NCI-H82 treated with DMSO at 0.1 percent for 48 hours (cell line): ENCODE measurements around the gene CDK6.

Source experiments
- DNase-seq: peaks from one replicate; lab custom pipeline; 2025; ENCODE audit not compliant: unreplicated experiment; lab: John Stamatoyannopoulos, UW

CDK6 gene

GRCh38 chr7:92794831-92795230 lies 41.5 kb downstream of the CDK6 start:
- no peak for DNase-seq

GRCh38 chr7:92794391-92794790 lies 42.0 kb downstream of the CDK6 start:
- DNase-seq: peak; percentile 70

- no peak for DNase-seq
These were observed 42.6 kb downstream of the CDK6 start for GRCh38 chr7:92793656-92794205.

- DNase-seq: no peak
These were observed 45.4 kb downstream of the CDK6 start for GRCh38 chr7:92790992-92791391.

- DNase-seq: no peak
These were observed 47.7 kb downstream of the CDK6 start for GRCh38 chr7:92788559-92789183.

GRCh38 chr7:92785923-92786322 lies 50.5 kb downstream of the CDK6 start:
- no peak for DNase-seq

- DNase-seq: no peak
These were observed 51.4 kb downstream of the CDK6 start for GRCh38 chr7:92784935-92785334.

- DNase-seq: no peak
These were observed 52.8 kb downstream of the CDK6 start for GRCh38 chr7:92783260-92784201.

- DNase-seq: no peak
These were observed 53.5 kb downstream of the CDK6 start for GRCh38 chr7:92782855-92783254.

GRCh38 chr7:92782236-92782635 lies 54.1 kb downstream of the CDK6 start:
- DNase-seq: no peak

- no peak for DNase-seq
These were observed 55.2 kb downstream of the CDK6 start for GRCh38 chr7:92781117-92781720.

GRCh38 chr7:92778972-92779371 lies 57.4 kb downstream of the CDK6 start:
- no peak for DNase-seq

GRCh38 chr7:92777993-92778392 lies 58.4 kb downstream of the CDK6 start:
- no peak for DNase-seq

GRCh38 chr7:92773808-92774207 lies 62.6 kb downstream of the CDK6 start:
- DNase-seq: no peak

- DNase-seq: no peak
These were observed 66.5 kb downstream of the CDK6 start for GRCh38 chr7:92769844-92770243.

GRCh38 chr7:92769394-92769699 lies 67.0 kb downstream of the CDK6 start:
- no peak for DNase-seq

GRCh38 chr7:92768501-92769393 lies 67.6 kb downstream of the CDK6 start:
- DNase-seq: peak; percentile 67

GRCh38 chr7:92767437-92767836 lies 68.9 kb downstream of the CDK6 start:
- DNase-seq: no peak

GRCh38 chr7:92766461-92767003 lies 69.8 kb downstream of the CDK6 start:
- no peak for DNase-seq

- no peak for DNase-seq
These were observed 70.6 kb downstream of the CDK6 start for GRCh38 chr7:92765725-92766124.
